IPS-NIHi11 (cell line): ENCODE data around the gene UPB1.

Source experiments
- DNase-seq: peaks from one replicate; pipeline ENCODE4 v3.0.0; 2012; ENCODE audit warnings: mixed read lengths, low spot score

UPB1 gene

GRCh38 chr22:24564376-24565058, 69.4 kb downstream of the UPB1 start:
- DNase-seq = no peak

- DNase-seq = no peak
Observed at GRCh38 chr22:24565077-24565476, 69.9 kb downstream of the UPB1 start.

GRCh38 chr22:24566899-24567511, 71.9 kb downstream of the UPB1 start:
- DNase-seq = no peak

- DNase-seq = no peak
Observed at GRCh38 chr22:24567668-24568067, 72.5 kb downstream of the UPB1 start.

- DNase-seq = no peak
Observed at GRCh38 chr22:24571266-24571665, 76.1 kb downstream of the UPB1 start.

GRCh38 chr22:24576778-24577177, 81.6 kb downstream of the UPB1 start:
- DNase-seq = no peak
